Choroid plexus epithelial cell (primary cell): ENCODE results near the gene GYS1.

ENCODE experiments used
- DNase-seq: peaks from one replicate; pipeline ENCODE4 v3.0.0-alpha.2; 2010; ENCODE audit warnings: low read depth
- H3K4me3 ChIP-seq: 2 replicates; pipeline ENCODE4 v1.5.1; 2011; ENCODE audit warnings: low read depth, mild to moderate bottlenecking, control low read depth, low read length, moderate library complexity
- TF ChIP-seq, protein P1 (sequence below): conservative IDR thresholded peaks from 2 replicates; pipeline ENCODE4 v1.5.1; 2011; ENCODE audit warnings: low read depth, mild to moderate bottlenecking, control low read depth, inconsistent platforms, low read length, moderate library complexity

The GYS1 gene

DNA sequence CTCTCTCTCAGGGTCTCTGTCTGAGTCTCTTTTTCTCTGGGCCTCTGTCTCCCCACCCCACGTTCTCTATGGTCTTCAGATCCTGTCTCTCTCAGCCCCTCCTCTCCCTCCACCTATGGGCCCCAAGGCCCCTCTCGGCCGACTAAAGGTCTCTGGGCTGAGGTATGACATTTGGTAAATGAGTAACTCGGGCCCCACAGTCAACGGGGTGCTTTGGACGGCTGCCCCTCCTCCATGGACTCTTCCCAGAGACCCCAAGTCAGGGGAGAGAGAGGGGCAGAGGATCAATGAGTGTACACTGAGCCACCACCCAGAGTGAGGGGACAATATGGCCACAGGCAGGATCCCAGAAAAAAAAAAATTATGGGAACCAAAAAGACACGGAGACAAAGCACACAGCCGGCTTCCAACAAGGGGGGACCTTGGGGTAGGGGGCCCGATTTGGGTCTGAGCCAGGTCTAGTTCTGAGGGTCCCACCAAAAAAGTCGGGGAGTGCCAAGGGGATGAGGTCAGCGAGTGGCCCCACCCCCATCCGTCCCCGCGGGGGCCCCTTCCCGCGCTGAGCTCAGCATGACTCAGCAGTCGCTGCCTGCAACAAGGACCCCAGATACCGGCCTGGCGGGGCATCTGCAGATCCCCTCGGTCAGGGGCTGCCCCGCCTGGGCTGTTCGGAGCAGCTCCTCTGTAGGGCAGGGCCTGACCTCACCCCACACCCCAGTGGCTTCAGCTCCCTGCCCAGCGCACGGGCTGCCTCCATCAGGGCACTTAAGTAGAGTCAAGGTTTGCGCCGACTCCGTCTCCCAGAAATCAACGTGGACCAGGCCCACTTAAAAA is 29.5 kb downstream of the GYS1 start:
- peak overlapping the region; percentile 17 for H3K4me3 ChIP-seq
- peak; percentile 70 for DNase-seq
- TF ChIP-seq, protein P1, sequence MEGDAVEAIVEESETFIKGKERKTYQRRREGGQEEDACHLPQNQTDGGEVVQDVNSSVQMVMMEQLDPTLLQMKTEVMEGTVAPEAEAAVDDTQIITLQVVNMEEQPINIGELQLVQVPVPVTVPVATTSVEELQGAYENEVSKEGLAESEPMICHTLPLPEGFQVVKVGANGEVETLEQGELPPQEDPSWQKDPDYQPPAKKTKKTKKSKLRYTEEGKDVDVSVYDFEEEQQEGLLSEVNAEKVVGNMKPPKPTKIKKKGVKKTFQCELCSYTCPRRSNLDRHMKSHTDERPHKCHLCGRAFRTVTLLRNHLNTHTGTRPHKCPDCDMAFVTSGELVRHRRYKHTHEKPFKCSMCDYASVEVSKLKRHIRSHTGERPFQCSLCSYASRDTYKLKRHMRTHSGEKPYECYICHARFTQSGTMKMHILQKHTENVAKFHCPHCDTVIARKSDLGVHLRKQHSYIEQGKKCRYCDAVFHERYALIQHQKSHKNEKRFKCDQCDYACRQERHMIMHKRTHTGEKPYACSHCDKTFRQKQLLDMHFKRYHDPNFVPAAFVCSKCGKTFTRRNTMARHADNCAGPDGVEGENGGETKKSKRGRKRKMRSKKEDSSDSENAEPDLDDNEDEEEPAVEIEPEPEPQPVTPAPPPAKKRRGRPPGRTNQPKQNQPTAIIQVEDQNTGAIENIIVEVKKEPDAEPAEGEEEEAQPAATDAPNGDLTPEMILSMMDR = no peak

DNA sequence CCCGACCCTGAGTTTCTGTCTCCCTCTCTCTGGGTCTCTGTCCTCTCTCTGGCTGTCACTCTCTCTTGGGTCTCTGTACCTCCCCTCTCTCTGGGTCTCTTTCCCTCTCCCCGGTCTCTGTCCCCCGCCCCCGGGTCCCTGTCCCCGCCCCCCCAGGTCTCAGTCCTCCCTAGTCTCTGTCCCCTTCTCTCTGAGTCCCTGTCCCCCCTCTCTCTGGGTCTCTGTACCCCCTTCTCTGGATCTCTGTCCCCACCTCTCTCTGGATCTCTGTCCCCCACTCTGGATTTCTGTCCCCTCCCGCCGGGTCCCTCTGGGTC is 30.3 kb downstream of the GYS1 start:
- TF ChIP-seq, protein P1 = no peak
- no peak for DNase-seq
- no peak overlapping the region for H3K4me3 ChIP-seq

DNA sequence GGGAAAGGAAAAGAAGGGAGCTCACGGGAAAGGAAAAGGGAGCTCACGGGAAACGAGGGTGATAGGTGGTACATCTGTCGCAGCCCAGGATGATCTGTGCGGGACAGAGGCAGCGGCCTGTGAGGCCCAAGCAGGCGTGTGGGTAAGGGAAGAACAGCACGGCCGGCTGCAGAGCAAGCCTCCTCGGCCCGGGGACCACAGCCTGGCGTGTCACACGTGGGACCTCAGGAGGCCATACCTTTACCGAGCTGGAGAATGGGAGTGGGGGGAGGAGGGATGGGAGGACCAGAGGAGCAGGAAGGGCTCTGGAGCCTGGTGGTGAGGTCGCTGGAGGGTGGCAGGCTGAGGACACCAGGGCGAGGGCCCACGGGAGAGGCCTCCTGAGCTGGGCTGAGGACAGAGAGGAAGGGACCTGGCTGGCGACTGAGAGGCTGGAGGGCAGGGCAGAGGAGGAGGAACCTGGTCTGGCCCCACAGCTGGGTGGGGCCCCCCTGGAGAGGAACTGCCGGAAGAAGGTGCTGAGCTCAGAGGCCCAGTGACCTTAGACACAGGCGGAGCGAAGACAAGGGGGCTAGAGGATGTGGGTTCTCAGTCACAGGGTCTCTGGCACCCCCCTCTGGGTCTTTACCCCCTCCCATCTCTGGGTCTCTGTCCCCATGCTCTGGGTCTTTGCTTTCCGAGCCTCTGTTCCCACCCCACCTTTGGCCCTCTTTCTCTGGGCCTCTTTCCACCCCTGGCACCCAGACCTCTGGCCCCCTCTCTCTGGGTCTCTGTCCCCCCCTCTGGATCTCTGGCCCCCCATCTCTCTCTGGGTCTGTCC is 30.9 kb downstream of the GYS1 start:
- DNase-seq = peak; percentile 39
- TF ChIP-seq, protein P1 = no peak
- no peak overlapping the region for H3K4me3 ChIP-seq

DNA sequence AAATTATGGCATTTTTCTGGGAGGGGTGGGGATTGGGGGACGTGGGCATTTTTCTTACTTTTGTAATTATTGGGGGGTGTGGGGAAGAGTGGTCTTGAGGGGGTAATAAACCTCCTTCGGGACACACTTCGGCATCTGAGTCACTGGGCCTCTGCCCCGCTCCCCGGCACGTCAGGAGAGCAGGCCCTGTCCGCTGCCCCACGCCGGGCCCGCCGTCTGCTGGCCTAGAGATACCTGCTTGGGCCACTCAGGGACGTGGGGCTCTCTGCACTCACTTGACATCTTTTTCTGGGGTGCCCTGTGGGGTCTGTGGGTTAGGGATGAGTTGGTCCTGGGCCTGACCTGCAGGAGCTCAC is 31.5 kb downstream of the GYS1 start:
- no peak overlapping the region for H3K4me3 ChIP-seq
- TF ChIP-seq, protein P1 = no peak
- DNase-seq = no peak

DNA sequence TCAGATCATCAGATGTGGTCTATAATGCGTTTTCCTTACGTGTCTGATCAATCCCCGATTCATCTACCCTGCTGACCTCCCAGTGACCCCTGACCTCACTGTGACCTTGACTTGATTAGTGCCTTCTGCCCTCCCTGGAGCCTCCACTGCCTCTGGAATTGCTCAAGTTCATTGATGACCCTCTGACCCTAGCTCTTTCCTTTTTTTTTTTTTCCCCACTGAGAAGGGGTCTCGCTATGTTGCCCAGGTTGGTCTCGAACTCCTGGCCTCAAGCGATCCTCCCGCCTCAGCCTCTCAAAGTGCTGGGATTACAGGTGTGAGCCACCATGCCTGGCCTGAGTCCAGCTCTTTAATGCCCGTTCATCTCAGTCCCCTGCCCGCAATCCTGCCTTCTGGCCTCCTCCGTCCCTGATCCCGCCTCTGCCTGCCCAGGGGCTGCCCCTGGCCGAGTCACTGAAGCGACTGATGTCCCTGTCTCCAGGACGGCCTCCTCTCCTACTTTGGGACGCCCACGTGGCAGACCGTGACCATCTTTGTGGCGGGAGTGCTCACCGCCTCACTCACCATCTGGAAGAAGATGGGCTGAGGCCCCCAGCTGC is 32.0 kb downstream of the GYS1 start:
- DNase-seq = no peak
- TF ChIP-seq, protein P1 = no peak
- H3K4me3 ChIP-seq = no peak overlapping the region

DNA sequence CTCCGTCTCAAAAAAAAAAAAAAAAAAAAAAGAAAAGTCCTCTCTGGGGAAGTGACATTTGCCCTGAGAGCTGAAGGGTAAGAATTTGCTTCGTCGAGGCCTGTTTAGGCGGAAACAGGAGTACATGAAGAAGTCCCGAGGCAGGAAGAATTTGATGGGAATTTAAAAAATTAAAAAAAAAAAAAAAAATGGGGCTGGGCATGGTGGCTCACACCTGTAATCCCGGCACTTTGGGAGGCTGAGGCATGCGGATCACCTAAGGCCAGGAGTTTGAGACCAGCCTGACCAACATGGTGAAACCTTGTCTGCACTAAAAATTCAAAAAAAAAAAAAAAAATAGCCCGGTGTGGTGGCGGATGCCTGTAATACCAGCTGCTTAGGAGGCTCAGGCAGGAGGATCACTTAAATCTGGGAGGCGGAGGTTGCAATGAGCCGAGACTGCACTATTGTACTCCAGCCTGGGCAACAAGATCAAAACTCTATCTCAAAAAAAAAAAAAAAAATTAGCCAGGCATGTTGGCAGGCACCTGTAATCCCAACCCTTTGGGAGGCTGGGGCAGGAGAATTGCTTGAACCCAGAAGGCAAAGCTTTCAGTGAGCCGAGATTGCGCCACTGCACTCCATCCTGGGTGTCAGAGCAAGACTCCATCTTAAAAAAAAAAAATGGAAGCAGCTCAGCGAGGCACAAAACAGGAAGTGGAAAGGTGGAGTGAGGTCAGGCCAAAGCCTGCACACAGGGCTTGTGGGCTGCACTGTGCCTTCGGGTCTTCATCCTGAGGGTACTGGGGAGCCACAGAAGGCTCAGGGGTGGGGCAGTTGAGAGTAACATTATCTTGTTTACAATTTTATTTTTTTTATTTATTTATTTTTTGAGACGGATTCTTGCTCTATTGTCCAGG is 33.5 kb downstream of the GYS1 start:
- DNase-seq = no peak
- H3K4me3 ChIP-seq = no peak overlapping the region
- TF ChIP-seq, protein P1 = no peak
